Measurements from ENCODE around the gene TMEM132C. TPM values are rescaled to one million over a fixed set of nuclear protein-coding genes. Genes with fewer than 3 reads are reported as not detected.

Gene TMEM132C
- total and polyA plus RNA-seq, 2 of the 8 experiments (the other 6 are each of a cell fraction or from before 2014, with no cell fraction given), result 0.23 to 0.76 TPM

GRCh38 chr12:128519426-128519825 is 252.5 kb downstream of the TMEM132C start:
- Histone ChIP-seq H3K27ac (ENCODE audit: low read depth, low read length) (no peak overlapping the region), H3K9ac (replicated peaks in 1 of 4; ENCODE audit: extremely low read depth in 1 of 4, low read depth in 3 of 4, low read length in 3 of 4) (no peak overlapping the region), H3K79me1 (ENCODE audit: low read depth, low read length) (no peaks in the 10 kb centered on the region), H4K5ac (ENCODE audit: insufficient read length, low read depth, low read length) (no peak overlapping the region), H2BK120ac (replicated peaks; ENCODE audit: low read depth, low read length) (no peak overlapping the region), H3K27me3 (replicated peaks in 1 of 4; ENCODE audit: control insufficient read depth in 3 of 4, extremely low read depth in 1 of 4, insufficient read depth in 3 of 4, low read length in 3 of 4) (no peaks in the 10 kb centered on the region), H4K20me1 (replicated peaks in 1 of 2; ENCODE audit: control insufficient read depth in 1 of 2, insufficient read depth in 2 of 2, low read length in 2 of 2) (no peaks in the 10 kb centered on the region), H3K4me1 (replicated peaks in 1 of 4; ENCODE audit: control insufficient read depth in 3 of 4, insufficient read depth in 4 of 4, low read length in 3 of 4) (no peaks in the 10 kb centered on the region), H4K8ac (ENCODE audit: extremely low read depth, insufficient read depth, low read length) (no peak overlapping the region), H3K4me3 (ENCODE audit: extremely low read depth in 1 of 4, insufficient read depth in 2 of 4, low read depth in 3 of 4, low read length in 4 of 4) (no peak overlapping the region), H3K79me2 (ENCODE audit: control insufficient read depth in 1 of 2, insufficient read depth in 2 of 2, low read length in 2 of 2) (no peaks in the 10 kb centered on the region), H3K4me2 (ENCODE audit: insufficient read depth in 1 of 2, low read depth in 2 of 2, low read length in 2 of 2) (no peak overlapping the region), H3K14ac (ENCODE audit: insufficient read length) (no peak overlapping the region), H2BK5ac (ENCODE audit: low read depth, low read length) (no peak overlapping the region), H3K9me3 (ENCODE audit: insufficient read depth in 2 of 2, low read depth in 1 of 2, low read length in 1 of 2) (peaks cover 6 to 13% of the 10 kb centered on the region in 2 experiments; a peak in 1 of 4 replicates), H3K4ac (replicated peaks; ENCODE audit: insufficient read length, low read depth, low read length) (no peak overlapping the region), H2AFZ (ENCODE audit: low read length) (no peak overlapping the region), H2AK5ac (ENCODE audit: low read depth, low read length) (no peak overlapping the region), H4K91ac (replicated peaks; ENCODE audit: insufficient read length, low read length) (no peak overlapping the region), H2BK20ac (ENCODE audit: low read length) (no peak overlapping the region), H3K23ac (ENCODE audit: insufficient read length) (no peak overlapping the region), H3K23me2 (ENCODE audit: low read depth, low read length) (no peaks in the 10 kb centered on the region), H3K56ac (replicated peaks; ENCODE audit: insufficient read length, low read depth, low read length) (no peak overlapping the region), H3K36me3 (ENCODE audit: control insufficient read depth in 2 of 4, insufficient read depth in 4 of 4, low read length in 3 of 4) (no peaks in the 10 kb centered on the region), H3K18ac (ENCODE audit: extremely low read depth, low read length) (no peak overlapping the region), H2BK15ac (ENCODE audit: low read length) (no peak overlapping the region), H2BK12ac (ENCODE audit: low read depth, low read length) (no peak overlapping the region)
- DNase-seq (ENCODE audit: low read depth in 1 of 2, low spot score in 2 of 2) (no peak), FAIRE-seq (no peak)
- WGBS, 2 experiments (ENCODE audit: extremely low coverage in 1 of 2, insufficient coverage in 1 of 2, insufficient read length in 1 of 2, insufficient replicate concordance in 2 of 2, low coverage in 1 of 2, low lambda C conversion rate in 2 of 2, missing lambda C conversion rate in 1 of 2), result 89% methylated on average over 3 of the region's 3 CpGs; no CpG with 5 or more reads in 1 of the 2 experiments
- ChIA-PET CTCF (ENCODE audit: partially characterized antibody) (no interaction called here), POLR2A (ENCODE audit: partially characterized antibody) (no interaction called here)
- TF ChIP-seq E2F6 (IDR thresholded peaks at IDR 0.05) (no peak), SIRT6 (IDR thresholded peaks at IDR 0.05; ENCODE audit: low read length) (no peak), SIN3A (conservative IDR thresholded peaks at IDR 0.05 in 1 of 2, IDR thresholded peaks at IDR 0.05 in 1 of 2; ENCODE audit: low read depth in 1 of 2, low read length in 2 of 2) (no peak), POLR2AphosphoS5 (IDR thresholded peaks at IDR 0.05; ENCODE audit: low read depth, low read length) (no peak), MAX (IDR thresholded peaks at IDR 0.05) (no peak), NANOG (IDR thresholded peaks at IDR 0.05; ENCODE audit: insufficient read depth, low read depth, low read length, poor library complexity, severe bottlenecking) (no peak), JUN (IDR thresholded peaks at IDR 0.05; ENCODE audit: low read depth, low read length) (no peak), TAF1 (IDR thresholded peaks at IDR 0.05; ENCODE audit: low read depth, low read length) (no peak), SRF (IDR thresholded peaks at IDR 0.05; ENCODE audit: low read depth, low read length) (no peak), YY1 (IDR thresholded peaks at IDR 0.05; ENCODE audit: low read depth, low read length) (no peak), KDM1A (IDR thresholded peaks at IDR 0.05; ENCODE audit: borderline replicate concordance, low read length) (no peak), SP1 (IDR thresholded peaks at IDR 0.05; ENCODE audit: low read depth, low read length) (no peak), SIX5 (IDR thresholded peaks at IDR 0.05; ENCODE audit: low read depth, low read length) (no peak), CTBP2 (IDR thresholded peaks at IDR 0.05; ENCODE audit: borderline replicate concordance, insufficient read depth, insufficient read length, low read length) (no peak), CBX5 (IDR thresholded peaks at IDR 0.05; ENCODE audit: low read depth, low read length) (no peak)
